Forelimb muscle (tissue), 1 donor: ENCODE results near the gene NEB. TPM values are rescaled to one million over a fixed set of nuclear protein-coding genes. Genes with fewer than 3 reads are reported as not detected.
"Not testable (repeated sequence)": the region's sequence is repeated elsewhere in the genome, so short reads cannot be mapped to it uniquely, and the experiment has no call there.

ENCODE experiments used
- DNase-seq: peaks from one replicate; pipeline ENCODE4 v3.0.0-alpha.2; 2013; ENCODE audit warnings: low read depth
- polyA plus RNA-seq: library from polyadenylated mRNA; unstranded; fragments of 120-200 nt; gene quantifications from one replicate; pipeline ENCODE4 v1.2.1, GENCODE V29; 2013; ENCODE audit not compliant: insufficient read length

Gene NEB
- polyA plus RNA-seq, 1 donor, result 1,544 TPM

- DNase-seq, result no peak
Measured at GRCh38 chr2:151614606-151615306, 119.5 kb downstream of the NEB start.

DNA sequence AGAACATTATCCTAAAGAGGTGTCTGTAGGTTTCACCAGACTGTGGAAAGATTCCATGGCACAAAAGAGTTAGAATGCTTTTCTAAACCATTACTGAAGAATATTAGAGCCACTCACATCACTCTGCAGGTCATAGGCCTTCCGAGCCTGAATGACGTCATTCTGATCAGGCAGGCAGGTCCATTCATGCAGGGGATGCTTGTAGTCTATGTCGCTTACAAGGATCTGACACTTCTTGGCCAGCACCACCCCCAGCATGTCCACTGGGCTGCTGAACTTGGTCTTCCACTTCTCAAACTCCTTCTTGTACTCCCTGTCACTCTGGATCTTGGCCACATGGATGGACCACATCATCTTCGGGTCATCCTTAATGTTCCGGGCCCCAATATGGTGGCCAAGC is 120.1 kb downstream of the NEB start:
- DNase-seq, result no peak

DNA sequence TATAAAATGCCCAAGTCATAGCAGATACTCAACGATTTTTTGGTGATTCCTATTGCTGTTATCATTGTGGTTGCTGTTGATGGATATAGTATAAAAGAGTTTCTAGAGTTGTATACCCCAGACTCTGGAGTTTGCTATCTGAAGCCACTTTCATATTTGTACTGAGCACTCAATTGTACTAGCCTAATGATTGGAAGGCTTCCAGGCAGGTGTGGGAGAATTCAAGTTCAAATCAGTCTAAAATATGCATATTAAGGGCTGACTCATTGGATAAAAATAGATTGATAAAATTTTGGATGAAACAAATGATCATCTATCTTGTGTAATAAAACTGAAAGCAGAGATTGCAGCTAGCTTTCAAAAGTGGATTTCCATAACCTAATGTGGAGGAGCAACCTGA is 122.9 kb downstream of the NEB start:
- DNase-seq, result no peak

DNA sequence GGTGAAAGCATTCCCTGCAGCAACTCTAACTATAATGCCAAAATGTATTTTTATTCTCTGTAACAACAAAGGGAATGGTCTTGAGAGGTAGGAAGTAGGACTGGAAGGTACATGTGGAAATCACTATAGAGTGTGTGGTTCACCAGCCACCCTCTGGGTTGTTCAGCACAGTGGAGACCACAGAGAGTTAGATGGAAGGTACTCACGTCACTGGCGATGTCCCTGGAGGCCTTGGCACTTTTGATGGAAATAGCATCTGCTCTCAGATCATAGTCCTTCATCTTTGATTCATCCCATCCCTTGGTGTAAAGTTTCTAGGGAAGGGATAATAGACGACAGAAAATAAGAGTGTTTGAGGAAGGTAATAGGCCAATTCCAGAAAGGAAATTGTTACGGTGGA is 124.0 kb downstream of the NEB start:
- no peak for DNase-seq

DNA sequence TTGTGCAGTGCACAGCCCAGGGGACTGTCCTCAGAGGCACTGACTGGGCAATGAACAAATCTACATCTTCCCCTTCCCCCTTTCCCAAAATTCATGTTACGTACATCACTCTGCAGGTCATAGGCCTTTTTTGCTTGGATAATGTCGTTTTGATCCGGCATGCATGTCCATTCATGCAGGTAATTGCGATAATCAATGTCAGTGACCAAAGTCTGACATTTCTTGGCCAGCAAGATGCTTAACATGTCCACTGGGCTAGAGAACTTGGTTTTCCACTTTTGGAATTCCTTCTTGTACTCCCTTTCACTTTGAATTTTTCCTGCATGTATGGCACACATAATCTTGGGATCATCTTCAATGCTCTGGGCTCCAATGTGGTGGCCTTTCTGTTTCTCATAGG is 124.6 kb downstream of the NEB start:
- DNase-seq, result no peak

DNA sequence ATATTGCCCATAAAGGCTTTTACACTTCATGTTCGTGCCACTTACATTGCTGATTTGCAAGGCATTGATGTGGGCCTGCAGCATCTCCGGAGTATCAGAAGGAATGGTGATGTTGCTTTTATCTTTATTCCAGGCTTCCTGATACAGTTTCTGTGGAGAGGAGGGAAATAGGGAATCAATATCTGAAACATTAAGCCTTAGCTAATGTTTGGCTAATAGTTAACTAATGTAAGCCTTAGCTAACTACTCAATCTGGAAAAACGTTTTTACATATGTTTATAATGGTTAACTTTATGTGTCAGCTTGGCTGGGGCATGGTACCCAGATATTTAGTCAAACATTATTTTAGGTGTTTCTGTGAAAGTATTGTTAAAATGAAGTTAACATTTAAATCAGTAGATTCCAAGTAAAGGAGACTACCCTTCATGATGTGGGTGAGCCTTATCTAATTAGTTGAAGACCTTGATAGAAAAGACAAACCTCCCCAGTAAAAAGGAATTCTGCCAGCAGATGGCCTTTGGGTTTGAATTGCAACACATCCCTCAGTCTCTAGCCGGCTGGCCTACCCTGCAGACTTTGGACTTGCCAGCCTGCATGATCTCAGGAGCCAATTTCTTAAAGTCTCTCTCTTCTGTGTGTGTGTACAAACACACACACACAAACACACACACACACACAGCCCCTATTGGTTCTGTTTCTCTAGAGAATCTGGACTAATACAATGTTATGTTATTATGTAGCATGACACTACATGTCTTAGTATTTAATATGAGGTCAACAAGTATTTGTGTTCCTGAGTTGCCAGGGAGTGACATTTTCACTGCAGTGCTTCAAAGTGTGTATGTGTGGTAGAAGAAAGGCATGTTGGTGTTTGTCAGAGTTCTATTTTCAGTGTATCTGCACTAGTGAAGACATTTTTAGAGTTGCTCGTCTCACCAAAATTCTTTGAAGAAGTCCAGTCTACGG is 126.5 kb downstream of the NEB start:
- not testable (repeated sequence) for DNase-seq

DNA sequence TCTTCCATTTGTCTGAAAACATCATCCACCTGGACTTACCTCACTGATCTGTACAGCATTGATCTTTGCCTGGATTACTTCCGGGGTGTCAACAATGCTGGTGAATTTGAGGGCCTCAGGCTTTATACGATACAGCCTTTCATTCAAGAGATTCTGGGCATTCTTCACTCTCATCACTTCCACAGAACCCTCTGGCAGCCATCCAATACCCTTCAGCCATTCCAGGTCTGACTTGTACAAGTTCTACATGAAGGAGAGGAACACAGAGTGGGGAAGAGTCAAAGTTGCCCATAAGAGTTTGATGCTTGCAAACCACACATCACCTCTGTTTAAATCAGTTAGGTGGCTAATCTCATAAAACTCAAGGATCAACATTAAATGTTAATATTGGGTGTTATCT is 130.7 kb downstream of the NEB start:
- not testable (repeated sequence) for DNase-seq

DNA sequence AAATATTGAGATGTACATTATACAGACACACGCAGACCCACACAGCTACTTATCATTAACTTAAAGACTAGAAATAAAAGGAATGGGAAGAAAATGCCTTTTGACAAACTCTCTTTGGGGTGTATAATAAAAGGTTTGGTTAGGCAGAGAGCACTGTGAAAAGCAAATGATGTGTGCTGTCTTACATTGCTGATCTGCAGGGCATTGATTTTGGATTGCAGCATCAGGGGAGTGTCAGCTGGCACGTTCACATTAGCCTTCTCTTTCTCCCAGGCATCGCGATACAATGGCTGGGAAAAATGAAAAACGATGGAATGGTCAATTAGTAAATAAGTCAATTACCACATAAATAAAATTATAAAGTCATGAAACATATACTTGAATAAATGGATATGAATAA is 131.9 kb downstream of the NEB start:
- not testable (repeated sequence) for DNase-seq

GRCh38 chr2:151601803-151602202 is 132.5 kb downstream of the NEB start:
- not testable (repeated sequence) for DNase-seq

DNA sequence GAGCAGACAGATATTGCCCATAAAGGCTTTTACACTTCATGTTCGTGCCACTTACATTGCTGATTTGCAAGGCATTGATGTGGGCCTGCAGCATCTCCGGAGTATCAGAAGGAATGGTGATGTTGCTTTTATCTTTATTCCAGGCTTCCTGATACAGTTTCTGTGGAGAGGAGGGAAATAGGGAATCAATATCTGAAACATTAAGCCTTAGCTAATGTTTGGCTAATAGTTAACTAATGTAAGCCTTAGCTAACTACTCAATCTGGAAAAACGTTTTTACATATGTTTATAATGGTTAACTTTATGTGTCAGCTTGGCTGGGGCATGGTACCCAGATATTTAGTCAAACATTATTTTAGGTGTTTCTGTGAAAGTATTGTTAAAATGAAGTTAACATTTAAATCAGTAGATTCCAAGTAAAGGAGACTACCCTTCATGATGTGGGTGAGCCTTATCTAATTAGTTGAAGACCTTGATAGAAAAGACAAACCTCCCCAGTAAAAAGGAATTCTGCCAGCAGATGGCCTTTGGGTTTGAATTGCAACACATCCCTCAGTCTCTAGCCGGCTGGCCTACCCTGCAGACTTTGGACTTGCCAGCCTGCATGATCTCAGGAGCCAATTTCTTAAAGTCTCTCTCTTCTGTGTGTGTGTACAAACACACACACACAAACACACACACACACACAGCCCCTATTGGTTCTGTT is 137.2 kb downstream of the NEB start:
- not testable (repeated sequence) for DNase-seq

DNA sequence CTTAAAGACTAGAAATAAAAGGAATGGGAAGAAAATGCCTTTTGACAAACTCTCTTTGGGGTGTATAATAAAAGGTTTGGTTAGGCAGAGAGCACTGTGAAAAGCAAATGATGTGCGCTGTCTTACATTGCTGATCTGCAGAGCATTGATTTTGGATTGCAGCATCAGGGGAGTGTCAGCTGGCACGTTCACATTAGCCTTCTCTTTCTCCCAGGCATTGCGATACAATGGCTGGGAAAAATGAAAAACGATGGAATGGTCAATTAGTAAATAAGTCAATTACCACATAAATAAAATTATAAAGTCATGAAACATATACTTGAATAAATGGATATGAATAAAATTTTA is 142.4 kb downstream of the NEB start:
- DNase-seq, result not testable (repeated sequence)

DNA sequence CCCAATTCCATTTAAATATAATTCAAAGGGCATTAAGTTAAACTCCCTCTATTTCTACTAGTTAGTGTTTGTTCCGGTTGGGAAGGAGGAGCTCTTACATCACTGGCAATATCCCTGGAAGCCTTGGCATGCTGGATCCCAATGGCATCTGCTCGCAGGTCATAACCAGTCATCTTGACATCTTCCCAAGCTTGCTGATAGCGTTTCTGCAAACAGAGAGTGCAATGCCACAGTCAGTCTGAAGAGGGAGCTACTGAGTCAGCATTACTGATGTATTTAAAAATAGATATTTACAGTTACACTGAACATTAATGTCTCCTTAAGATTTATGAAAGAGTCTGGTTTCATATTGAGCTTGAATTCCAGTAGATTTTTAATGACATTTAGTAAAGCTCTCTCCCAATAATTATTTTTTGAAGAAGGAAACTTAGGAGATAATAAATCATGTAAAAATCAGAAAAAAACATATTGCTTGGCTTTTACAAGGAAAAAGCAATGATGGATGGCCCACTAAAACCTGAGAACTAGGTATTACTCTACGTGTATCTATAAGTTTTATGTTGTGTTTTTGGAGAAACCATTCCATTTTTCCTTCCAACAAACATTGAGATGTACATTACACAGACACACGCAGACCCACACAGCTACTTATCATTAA is 142.9 kb downstream of the NEB start:
- not testable (repeated sequence) for DNase-seq

DNA sequence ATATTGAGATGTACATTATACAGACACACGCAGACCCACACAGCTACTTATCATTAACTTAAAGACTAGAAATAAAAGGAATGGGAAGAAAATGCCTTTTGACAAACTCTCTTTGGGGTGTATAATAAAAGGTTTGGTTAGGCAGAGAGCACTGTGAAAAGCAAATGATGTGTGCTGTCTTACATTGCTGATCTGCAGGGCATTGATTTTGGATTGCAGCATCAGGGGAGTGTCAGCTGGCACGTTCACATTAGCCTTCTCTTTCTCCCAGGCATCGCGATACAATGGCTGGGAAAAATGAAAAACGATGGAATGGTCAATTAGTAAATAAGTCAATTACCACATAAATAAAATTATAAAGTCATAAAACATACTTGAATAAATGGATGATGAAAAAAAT is 153.0 kb downstream of the NEB start:
- DNase-seq, result not testable (repeated sequence)

- not testable (repeated sequence) for DNase-seq
Measured at GRCh38 chr2:151580697-151581096, 153.6 kb downstream of the NEB start.

GRCh38 chr2:151577116-151577515 is 157.2 kb downstream of the NEB start:
- no peak for DNase-seq

DNA sequence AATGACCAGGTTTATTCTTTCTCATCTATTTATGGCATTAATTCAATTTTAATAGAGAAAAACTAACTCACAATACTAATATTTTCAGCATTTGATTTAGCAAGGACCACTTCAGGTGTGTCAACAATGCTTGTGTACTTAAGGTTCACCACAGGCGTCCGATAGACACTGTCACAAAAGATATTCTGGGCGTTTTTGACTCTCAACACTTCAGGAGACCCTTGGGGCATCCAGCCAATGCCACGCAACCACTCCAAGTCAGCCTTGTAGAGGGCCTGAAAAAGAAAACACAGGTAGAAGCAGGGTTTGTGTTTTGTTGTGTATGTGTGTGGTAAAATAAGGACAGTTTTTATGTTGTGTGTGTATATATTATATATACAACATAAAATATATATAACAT is 158.2 kb downstream of the NEB start:
- DNase-seq, result no peak

GRCh38 chr2:151575338-151575737 is 158.9 kb downstream of the NEB start:
- DNase-seq, result no peak

DNA sequence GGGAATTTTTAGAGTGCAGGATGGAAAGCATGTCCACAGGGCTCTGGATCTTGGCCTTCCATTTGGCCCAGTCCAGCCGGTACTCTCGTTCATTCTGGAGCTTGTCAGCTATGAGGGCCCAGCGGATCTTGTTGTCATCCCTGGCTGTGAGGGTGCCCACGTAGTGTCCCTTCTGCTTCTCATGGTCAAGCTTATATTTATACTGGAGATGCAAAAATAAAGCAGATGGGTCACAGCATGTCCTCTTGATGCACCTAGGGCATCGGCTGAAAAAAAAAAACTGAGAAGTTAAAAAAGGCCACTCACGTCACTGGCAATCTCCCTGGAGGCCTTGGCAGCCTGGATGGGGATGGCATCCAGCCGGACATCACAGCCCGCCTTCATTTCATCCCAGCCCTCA is 164.1 kb downstream of the NEB start:
- DNase-seq, result no peak

GRCh38 chr2:151569167-151569566 is 165.1 kb downstream of the NEB start:
- DNase-seq, result no peak

DNA sequence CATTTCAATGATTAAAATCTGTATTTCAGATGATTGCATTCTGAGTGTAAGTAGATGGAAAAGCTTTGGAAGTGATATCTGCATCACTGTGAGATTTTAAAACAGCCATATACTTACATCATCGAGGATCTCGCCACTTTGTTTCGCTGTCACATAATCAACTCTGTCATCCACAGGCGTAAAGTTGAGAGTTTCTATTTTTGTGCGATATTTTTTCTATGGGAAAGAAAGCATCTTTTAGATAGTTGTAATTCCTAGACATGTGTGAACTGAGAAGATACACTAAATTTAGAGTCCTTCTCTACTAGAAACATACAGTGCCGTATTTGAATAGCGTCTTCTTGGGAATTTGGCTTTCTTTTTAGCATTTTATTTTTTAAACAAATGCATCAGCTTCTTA is 165.8 kb downstream of the NEB start:
- no peak for DNase-seq

- no peak for DNase-seq
Measured at GRCh38 chr2:151567006-151567405, 167.3 kb downstream of the NEB start.

GRCh38 chr2:151562398-151562797 is 171.9 kb downstream of the NEB start:
- DNase-seq, result no peak
